ENCODE measurements around the gene SYTL5.

The SYTL5 gene

DNA sequence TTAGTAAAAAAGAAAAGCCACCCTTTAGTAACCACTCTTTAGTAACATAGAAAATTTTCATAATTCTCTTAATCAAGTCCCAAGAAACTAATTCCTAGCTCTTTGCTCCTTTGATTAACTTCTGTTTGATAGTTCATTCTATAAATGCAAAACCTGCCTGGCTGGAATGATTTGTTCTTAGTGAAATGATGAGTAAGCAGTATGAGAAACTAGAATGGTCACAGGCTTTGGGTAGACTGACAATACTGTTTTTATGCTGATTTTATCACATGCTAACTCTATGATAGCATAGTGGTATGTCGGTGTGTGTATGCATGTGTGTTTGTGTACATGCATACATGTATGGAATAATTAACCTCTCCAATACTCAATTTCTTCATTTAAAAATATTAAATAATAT lies 81.2 kb downstream of the SYTL5 start:
- DNase-seq = no peak

DNA sequence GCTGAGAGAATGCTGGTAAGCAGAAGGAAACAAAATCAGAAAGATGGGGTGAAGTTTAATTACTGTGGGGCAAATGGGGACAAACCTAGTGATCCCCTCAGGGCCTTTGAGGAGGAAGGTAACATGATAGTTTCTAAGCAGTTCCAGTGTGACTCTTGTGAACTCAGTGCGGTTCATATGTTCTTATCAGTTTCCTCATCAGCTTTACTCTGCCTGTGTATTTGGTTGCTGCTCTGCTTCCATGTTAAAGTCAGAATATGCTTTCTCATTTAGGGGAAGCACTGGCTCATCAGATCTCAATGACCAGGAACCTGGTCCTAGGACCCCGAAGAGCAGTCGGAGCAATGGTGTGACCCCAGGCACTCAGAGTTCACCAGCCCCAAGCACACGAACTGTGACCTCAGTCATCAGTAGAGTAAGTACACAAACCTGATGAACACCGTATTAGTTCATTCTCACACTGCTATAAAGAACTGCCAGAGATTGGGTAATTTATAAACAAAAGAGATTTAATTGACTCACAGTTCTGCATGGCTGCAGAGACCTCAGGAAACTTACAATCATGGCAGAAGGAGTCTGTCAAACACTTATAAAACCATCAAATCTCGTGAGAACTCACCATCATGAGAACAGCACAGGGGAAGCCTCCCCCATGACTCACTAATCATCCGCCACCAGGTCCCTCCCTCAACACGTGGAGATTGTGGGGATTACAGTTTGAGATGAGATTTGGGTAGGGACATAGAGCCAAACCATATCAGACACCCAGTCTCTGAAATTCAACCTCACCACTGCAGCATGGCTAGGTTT lies 83.0 kb downstream of the SYTL5 start:
- no peak for DNase-seq

DNA sequence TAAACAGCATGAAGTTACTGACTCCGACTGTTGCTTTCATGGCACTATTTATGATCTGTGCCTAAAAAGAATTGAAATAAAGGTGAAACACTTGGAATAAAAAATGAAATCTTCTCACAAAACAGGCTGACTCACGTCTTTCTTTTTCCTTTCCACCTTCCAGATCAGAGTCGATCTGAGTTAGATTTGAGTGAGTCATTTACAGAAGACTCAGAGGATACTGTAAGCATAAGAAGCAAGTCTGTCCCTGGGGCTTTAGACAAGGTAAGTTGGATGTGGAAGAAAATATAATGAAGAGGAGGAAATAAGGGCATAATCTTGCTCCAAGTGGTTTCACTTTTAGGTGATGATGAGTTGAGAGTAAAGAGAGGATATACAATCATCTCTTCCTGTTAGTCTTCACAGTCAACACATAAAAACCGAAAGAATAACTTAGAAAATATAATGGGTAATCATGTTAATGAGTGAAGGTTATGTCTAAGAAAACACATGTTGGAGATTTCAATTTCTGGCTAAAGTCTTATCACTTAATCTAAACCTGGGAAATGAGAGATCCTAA lies 89.7 kb downstream of the SYTL5 start:
- no peak for DNase-seq

DNA sequence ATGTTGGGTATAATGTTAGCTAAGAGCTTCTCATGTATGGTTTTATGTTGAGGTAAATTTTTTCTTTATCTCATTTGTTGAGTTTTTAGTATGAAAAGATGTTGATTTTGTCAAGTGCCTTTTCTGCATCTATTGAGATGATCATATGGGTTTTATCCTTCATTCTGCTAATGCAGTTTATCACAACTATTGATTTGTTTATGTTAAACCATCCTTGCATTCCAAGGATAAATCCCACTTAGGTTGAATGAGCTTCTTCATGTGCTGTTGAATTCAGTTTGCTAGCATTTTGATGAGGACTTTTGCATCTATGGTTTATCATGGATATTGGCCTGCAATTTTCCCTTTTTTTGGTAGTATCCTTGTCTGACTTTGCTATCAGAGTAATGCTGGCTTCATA lies 93.3 kb downstream of the SYTL5 start:
- DNase-seq = no peak

DNA sequence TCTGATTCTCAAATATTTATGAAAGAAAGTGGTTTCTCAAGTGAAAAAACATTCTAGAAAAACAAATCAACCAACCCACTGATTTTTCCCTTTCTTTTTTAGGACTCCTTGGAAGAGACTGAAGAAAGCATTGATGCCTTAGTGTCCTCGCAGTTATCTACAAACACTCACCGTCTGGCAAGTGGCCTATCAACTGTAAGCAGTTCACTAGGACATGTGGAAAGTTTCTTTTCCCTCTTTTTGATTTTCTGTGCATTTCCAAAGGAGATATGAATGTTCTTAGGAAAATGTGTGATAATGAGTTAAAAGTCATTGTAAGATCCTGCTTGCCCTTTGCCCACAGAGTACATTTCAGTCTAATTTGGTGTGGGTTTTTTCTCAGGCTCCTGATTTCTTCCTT lies 95.9 kb downstream of the SYTL5 start:
- no peak for DNase-seq

DNA sequence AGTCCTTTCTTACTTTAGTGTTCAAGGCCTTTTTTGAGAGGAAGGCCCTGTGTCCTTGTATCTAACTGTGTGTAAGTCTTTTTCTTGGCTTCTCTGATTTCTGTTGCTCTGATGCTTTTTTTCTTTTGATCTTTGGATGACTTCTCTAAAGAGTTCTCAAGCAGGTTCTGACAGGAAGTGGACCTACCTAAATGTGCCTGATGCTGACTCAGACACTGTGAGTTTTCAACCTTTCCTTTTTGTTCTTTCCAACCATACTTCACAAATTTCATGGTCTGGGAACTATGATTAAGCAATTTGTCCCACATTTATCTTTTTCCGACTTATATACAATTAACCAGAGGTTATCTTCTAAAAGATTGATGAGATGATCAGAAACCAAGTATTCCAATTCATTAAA lies 96.5 kb downstream of the SYTL5 start:
- no peak for DNase-seq

DNA sequence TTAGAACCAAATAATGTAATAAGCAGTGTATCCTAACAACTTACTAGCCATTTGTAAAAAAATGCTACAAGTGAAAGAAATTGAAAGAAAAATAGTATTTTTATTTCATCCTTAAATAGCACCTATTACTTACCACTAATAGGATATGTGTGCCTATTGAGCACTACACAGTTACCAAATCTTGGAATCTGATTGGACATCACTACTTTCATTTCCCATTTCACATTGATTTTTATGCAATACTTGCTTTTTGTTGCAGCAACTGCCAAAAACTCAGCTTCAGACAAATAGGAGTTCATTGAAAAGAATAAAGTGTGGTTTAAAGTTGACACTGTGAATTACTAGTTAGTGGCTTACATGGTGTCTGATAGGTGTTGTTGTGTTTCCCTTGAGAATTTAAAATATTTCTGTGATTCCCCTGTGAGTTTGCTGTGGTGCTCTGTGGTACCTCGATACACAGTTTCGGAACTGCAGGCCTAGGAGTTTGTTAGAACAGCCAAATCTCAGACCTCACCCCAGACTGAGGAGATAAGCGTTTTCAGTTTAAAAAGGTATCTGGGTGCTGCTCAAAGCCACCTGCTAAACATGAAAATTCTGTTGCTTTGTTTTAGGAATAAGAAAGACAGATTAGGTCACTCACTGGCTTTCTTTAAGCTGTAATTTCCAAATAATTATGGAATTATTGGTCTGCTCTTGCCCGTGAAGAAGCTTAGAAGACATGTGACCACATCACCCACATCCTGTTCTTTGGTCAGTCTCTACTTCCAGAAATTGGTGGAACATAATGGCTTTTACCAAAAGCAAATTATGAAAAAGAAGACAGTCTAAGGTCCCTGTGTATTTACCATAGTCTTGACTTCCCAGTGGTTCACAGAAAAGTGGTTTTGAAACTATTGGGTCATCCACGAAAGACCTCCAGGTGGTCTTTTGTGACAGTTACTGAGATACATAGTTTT lies 97.8 kb downstream of the SYTL5 start:
- DNase-seq = no peak

DNA sequence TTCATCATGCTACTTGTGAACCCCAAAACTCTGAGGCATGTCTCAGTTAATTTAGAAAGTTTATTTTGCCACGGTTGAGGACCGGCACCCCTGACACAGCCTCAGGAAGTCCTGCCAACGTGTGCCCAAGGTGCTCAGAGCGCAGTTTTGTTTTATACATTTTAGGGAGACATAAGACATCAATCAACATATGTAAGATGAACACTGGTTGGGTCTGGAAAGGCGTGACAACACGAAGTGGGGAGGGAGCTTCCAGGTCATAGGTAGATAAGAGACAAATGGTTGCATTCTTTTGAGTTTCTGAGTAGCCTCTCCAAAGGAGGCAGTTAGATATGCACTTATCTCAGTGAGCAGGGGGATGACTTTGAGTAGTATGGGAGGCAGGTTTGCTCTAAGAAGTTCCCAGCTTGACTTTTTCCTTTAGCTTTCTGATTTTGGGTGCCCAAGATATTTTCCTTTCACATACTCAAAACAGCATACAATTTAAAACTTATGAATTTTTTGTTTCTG lies 98.9 kb downstream of the SYTL5 start:
- DNase-seq = no peak

DNA sequence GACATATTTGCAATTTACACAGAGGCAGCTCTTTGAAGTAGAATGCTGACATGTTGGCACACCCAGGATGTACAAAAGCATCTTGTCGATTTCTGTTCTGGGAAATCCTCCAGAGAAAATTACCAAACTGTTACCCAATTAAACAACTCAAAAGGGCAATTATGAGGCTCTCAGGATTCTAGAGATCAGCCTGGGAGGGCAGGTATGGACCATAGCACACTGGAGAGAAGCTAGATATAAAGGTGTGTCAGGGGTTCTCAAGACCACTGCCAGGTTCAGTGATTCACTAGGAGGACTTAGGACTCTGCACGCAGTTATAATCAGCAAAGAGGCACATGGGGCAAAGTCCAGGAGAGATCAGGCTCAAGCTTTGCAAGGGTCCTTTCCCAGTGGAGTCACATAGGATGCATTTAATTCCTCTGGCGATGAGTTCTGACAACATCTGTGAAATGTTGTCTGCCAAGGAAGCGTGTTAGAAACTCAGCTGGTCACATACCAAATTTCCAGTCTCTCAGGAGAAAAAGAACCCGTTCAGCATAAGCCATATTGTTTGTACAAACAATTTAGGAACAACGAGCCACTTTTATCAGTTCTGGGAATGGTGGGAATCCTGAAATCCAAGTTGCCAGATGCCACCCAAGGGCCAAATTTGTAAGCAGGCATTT lies 100.8 kb downstream of the SYTL5 start:
- no peak for DNase-seq

DNA sequence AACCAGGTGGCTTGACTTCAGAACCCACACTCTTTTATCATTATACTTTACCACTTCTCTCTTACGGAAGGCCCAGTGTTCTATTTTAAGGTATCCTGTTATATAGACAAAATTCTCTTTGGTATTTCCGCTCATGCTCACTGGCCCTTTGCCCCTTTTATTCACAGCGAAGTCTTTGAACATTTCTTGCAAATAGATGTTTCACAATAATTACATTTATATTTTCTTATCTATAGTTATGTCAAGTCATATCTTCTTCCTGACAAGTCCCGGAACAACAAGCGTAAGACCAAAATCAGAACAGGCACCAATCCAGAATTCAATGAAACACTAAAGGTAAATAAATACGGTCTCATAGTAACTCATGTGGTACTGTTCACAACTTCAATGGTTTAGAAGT lies 102.0 kb downstream of the SYTL5 start:
- DNase-seq = no peak

DNA sequence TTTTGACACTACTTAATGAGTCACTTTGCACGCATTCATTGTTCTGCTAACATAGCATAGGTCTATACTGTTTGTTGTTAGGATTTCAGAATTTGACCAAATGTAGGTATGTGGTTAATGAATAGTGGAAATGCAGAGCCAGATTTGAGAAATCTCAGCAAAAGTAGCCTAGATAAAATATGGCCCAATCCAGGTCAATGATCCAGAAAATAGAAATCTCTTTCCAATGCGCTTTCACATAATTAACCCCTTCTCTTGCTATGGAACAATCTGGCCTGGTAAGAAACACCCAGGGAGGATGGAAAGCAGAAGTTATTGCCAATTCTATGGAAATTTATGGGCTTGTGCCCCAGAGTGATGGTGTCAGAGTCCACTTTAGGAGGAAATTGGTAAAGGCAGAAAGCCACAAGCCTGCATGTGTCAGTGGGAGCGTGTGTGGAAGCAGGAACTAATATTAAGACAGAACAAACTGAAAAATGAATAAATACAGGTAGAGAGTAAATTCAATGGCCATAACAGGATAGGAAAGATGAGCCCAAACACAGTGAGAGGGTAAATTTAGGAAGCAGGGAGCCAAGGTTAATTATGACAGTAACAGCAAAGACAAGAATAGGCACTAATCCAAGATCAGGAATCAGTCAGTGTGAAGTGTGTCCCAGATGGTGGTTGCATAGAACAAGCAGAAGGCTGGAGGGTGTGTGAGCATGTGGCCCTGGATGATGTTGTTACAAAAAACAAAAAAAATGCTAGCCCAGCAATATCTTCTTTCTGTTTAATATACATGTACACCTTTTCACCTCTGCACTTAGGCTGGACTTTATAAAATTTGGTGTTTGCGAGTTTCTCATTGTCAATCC lies 102.9 kb downstream of the SYTL5 start:
- DNase-seq = no peak

DNA sequence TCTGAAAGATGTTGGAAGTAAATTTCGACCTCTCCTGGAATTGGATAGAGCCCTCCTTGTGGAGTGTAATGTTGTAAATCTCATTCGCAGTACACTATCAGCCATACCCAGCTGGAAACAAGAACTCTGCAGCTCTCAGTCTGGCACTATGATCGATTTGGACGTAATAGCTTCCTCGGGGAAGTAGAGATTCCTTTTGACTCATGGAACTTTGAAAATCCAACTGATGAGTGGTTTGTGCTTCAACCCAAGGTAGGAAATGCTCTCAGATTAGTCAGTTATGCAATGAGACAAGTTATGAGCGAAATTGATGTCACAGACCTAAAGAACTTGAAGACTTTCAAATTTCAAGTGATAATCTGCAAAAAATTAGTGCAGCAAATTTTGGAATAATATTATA lies 103.9 kb downstream of the SYTL5 start:
- no peak for DNase-seq

DNA sequence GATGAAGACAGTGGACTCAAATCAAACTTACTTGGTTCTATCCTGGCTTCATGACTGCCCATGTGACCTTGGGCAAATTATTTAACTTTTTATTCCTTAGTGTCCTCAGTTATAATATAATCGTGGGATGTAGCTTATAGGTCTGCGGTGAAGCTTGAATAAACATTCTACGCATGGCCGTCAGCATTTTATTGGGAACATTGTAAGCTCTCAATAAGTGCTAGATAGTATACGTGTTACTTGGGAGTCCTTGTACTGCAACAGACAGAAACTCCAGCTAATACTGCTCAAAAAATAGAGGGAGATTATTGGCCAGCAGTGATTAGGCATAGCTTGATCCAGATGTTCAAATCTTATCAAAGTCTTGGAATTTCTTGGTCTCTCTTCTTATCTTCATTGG lies 104.8 kb downstream of the SYTL5 start:
- DNase-seq = no peak

DNA sequence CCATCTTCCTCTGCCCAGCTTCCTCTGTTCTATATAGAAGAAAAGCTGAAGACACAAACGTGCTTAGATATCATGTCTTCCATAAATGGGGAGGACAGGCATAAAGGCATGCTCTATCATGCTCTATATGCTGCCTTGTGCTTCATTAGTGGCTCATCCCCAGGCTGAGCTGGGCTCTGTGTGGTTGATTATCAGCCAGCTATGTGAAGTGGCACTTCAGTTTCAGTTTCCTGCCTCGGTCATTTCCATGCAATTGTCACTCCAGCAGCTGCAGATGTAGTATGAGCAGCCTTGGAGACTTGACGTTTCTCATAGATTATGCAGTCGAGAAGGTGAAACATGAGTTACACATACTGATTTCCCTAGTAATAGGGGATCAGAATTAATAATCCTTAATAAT lies 106.2 kb downstream of the SYTL5 start:
- no peak for DNase-seq

DNA sequence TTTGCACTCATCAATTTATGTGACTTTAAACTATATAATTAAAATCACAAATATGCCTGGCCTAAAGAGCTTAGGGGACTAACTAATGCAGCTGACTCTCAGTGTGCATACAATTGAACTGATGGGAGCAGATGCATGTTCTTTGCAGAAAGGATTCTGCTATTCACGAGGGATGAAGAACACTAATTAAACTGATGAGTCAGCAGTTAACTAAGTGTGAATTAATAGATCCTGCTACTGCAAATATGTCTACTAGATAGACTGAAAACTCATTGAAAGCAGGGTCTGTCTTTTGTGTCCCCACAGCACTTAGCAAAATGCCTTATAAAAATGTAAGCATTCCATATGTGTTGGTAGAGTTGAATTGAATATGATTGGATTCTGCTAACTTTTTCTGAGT lies 110.4 kb downstream of the SYTL5 start:
- DNase-seq = no peak

DNA sequence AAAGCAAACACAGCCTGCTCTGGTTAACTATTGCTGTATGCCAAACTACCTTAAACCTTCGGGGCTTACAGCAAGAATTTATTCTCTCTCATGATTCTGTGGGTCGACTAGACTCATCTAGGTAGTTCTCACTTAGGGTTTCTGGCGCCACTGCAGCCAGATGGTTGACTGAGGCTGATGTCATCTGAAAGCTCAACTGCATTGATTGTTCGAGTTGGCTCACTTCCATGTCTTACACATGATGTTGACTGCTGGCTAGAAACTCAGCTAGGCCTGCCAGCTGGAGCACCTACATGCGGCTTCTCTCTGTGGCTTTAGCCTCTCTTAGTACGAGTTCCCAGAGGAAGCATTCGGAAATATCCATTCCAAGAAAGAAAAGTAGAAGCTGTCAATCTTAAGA lies 111.1 kb downstream of the SYTL5 start:
- DNase-seq = no peak

DNA sequence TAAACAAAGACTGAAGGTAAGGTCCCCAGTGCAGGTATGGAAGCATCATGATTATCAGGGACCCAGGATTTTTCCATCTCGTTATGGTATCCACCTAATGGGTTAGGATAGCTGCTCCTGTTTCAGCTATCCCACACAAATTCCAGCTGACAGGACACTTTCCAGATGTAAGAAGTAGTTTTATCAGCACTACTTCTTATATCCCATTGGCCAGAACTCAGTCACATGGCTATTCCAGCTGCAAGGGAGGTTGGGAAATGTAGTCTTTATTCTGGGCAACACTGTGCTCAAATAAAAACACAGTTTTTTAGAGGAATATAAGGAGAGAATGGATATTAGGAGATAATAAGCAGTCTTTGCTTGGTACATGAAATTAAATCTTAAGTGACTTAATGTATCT lies 117.6 kb downstream of the SYTL5 start:
- no peak for DNase-seq

DNA sequence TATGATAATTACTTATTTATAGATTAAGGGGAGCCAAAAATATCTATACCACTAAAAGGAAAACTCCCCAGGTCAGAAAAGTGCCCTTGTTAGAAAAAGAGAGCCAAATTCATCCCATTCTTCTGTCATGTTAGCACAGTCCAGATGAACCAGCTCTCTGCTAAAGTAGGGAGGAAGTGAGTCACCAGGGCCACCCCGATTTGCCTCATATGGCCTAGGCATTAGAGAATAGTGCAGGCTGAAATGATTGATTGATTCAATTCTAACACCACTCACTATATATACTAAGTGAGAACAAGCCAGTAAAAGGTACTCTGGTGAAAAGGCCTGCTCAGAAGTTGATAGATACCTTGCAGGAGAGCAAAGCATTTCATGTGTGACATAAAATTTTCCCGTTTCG lies 119.8 kb downstream of the SYTL5 start:
- DNase-seq = no peak

DNA sequence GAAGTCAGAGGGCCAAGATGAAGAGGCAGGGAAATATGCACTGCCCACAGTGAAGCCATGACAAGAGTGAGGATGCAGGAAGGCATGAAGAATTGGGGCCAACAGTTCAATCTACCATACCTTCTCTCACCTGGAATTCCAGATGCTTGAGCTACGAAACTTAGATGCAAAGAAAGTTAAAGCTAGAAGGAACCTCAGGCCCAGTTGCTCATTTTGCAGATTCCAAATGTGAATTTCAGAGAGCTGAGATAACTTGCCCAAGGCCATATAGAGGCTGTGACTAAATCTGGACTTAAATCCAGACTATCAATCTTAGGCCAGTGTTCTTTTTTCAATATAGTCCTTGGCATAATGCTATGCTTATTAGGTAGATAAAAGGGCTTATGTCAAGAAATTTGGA lies 121.6 kb downstream of the SYTL5 start:
- DNase-seq = no peak

DNA sequence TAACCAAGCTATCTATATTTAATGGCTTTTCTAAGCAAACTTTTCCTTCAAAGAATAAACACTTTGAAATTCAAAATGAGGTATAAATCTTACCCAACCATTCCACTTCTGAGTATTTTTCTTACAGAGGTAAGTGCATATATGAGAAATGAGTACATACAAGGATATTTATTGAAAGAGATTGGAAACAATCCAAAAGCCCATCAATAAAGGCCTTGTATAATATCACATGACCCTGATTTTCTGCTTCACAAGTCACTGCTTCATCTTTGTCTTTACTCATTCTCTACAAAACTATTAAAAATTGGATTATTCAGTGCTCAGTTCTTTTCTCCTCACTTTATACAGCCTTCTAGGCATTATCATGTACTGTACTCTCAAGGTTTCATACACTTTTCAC lies 123.0 kb downstream of the SYTL5 start:
- no peak for DNase-seq

Data from nucleus accumbens (tissue), 56 donors.